NCI-H1092 (cell line): ENCODE results near the gene ASCC3.
"Not testable (repeated sequence)": the region's sequence is repeated elsewhere in the genome, so short reads cannot be mapped to it uniquely, and the experiment has no call there.

Source experiments
- DNase-seq: peaks from one replicate; lab custom pipeline; 2025; lab: John Stamatoyannopoulos, UW

ASCC3 gene, protein sequence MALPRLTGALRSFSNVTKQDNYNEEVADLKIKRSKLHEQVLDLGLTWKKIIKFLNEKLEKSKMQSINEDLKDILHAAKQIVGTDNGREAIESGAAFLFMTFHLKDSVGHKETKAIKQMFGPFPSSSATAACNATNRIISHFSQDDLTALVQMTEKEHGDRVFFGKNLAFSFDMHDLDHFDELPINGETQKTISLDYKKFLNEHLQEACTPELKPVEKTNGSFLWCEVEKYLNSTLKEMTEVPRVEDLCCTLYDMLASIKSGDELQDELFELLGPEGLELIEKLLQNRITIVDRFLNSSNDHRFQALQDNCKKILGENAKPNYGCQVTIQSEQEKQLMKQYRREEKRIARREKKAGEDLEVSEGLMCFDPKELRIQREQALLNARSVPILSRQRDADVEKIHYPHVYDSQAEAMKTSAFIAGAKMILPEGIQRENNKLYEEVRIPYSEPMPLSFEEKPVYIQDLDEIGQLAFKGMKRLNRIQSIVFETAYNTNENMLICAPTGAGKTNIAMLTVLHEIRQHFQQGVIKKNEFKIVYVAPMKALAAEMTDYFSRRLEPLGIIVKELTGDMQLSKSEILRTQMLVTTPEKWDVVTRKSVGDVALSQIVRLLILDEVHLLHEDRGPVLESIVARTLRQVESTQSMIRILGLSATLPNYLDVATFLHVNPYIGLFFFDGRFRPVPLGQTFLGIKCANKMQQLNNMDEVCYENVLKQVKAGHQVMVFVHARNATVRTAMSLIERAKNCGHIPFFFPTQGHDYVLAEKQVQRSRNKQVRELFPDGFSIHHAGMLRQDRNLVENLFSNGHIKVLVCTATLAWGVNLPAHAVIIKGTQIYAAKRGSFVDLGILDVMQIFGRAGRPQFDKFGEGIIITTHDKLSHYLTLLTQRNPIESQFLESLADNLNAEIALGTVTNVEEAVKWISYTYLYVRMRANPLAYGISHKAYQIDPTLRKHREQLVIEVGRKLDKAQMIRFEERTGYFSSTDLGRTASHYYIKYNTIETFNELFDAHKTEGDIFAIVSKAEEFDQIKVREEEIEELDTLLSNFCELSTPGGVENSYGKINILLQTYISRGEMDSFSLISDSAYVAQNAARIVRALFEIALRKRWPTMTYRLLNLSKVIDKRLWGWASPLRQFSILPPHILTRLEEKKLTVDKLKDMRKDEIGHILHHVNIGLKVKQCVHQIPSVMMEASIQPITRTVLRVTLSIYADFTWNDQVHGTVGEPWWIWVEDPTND (N-terminal part only)

DNA sequence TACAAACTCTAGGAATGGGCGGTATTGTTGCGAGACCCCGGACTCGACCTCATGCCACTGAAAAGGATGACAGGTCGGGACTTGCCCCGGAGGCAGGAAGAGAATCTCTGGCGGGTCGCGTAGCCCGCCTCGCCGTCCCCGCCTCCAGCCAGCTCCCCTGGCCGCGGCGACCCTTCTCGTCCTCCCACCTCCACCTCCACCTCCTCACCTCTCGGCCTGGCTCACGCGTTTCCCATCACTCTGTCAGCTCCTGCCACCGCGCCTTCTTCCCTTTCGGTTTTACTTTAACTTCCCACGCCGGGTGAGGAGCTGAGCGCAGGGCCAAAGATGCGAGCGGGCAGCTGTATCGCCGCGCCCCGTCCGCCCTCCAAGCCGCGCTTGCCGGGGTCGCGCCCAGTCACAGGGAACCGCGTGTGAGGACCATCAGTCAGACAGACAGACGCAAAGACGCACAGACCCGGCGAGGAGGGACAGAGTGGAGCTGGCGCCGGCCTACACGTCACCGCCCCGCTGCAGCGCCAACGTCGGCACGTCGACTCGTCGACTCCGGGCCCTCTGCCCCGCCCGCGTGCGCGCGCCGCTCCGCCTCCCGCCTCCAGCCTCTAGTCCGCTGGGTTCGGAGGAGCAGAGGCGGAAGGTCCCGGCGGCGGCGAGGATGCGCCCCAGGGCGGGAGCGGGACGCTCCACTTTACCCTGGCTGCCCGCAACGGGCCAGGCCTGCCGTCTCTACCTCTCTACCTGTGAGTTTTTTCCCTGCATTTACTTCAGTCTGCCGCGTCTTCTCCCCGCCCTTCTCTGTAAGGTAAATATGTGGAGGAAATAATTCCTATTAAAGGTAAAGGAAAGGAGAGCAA, at the start of gene ASCC3:
ASCC3 (minus strand) TSS at position 477 of the 854 bp plus-strand sequence. CDS start 13,332 bp downstream, outside the sequence.
- peak; percentile 53 for DNase-seq

GRCh38 chr6:100925749-100926148, 44.6 kb upstream of the ASCC3 start:
- DNase-seq, result no peak

- no peak for DNase-seq
These were observed 43.6 kb upstream of the ASCC3 start for GRCh38 chr6:100924534-100925227.

DNA sequence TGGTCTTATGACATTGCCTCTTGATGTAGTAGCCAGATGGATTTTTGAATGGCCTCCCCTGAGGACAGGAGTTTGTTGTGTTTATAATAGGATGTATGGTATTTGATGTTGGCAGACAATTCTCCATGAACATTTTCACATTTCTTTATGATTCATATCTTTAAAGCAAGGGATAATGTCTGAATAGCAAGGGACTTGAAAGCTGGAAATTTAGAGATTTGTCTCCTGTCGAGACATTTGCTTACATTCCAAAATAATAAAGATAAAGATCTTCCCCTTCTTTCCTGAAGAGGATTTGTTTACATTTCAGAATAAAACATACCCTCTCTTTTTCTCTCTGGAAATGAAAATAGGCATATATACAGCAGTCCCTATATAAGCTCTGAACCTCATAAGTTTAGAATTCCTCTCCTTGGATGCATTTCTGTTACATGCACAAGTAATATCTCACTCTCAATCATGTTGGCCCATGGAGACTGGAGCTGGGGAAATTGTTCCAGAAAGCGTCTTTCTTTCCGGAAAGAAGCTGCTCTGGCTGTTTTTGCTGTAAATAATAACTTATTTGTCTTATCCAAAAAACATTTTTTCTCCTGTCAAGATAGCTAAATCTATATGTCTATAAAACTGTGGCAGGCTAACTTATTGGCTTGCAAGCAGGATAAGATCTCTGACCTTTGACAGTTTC, 42.5 kb upstream of the ASCC3 start:
- DNase-seq, result no peak

DNA sequence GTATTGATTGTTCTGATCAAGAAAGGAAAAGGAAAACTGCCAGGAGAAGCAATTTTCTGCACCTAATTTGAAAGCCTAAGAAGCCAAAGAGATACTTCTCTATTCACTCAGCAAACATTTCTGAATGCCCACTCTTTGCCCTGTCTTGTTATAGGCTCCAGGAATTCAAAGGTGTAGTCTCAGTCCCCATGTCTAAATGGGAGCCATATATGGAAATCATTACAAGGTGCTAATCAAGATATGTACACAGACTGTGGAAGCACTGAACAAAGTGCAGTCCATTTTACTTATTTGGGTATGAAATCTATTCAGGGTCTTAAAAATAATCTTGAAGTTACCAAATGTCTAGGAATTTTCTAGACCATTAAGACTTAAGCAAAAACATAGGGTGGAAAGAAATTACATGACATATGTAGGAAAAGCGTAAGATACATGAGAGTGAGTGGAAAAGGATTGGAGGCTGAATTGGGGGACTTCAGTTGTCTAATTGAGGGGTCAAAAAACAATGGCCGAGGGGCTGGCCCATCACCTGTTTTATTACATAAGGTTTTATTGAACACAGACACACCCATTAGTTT, 39.0 kb upstream of the ASCC3 start:
- no peak for DNase-seq

DNA sequence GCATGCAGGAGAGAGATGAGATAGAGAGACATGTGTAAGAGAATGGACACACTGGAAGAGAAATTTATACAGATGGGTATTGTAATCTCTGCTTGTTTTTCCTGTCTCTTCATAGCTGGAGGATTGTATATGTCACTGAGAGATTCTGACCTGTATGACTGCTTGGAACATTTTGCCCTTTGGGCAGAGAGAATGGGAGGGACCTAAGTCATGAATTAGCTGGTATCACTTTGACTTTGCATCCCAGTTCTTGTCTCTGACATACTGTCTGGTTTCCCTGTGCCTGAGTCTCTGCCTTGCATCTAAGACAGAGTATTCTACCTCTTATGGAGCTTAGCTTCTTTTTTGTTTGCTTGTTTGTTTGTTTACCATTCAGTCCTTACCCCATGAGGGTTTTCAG, 37.0 kb upstream of the ASCC3 start:
- no peak for DNase-seq

GRCh38 chr6:100915876-100916275, 34.7 kb upstream of the ASCC3 start:
- DNase-seq, result no peak

- no peak for DNase-seq
These were observed 32.5 kb upstream of the ASCC3 start for GRCh38 chr6:100913400-100914276.

- DNase-seq, result no peak
These were observed 25.2 kb upstream of the ASCC3 start for GRCh38 chr6:100906325-100906724.

DNA sequence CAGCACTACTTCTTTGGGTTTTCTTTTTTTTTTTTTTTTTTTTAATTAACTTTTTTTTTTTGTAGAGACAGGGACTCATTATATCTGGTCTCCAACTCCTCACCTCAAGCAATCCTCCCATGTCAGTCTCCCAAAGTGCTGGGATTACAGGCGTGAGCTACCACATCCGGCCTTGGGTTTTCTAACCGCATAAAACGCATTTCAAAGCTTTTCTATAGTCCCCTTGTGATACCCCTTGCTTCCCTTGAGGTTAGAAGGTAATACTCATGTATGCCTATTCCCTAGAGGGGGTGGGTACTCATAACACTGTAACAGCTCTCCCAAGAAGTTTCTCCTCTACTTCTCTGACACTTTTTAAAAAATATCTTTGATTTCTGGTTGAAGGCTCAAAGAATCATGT, 23.9 kb upstream of the ASCC3 start:
- no peak for DNase-seq

DNA sequence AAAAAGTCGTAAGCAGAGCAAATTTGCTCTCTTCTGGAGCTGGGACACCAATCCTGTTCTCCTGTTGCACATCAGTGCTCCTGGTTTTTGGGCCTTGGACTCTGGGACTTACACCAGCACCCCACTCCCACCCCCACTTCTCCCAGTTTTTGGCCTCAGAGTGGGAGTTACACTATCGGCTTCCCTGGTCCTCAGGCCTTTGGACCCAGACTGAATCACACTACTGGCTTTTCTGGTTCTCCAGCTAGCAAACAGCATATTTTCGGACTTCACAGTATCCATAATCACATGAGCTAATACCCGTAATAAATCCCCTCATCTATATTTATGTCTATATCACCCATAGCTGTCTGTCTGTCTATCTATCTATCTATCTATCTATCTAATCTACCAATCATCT, 23.2 kb upstream of the ASCC3 start:
- DNase-seq, result no peak

DNA sequence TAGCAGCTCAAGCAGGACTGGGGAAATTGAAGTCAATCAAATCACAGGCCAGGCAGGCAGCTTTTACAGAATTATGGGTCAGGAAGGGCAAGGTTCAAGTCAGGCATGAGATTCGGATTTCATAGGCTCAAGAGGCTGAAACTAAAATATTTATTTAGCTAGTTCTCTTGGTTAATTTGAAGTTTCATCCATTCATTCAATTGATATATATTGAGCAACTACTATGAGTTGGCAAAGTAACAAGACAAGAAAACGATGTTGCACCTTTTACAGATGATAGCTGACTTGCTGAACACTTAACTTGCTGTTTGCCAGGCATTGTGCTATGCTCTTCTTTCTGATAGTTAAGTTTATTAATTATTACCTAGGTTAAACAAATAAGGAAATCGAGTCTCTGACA, 20.5 kb upstream of the ASCC3 start:
- DNase-seq, result no peak

DNA sequence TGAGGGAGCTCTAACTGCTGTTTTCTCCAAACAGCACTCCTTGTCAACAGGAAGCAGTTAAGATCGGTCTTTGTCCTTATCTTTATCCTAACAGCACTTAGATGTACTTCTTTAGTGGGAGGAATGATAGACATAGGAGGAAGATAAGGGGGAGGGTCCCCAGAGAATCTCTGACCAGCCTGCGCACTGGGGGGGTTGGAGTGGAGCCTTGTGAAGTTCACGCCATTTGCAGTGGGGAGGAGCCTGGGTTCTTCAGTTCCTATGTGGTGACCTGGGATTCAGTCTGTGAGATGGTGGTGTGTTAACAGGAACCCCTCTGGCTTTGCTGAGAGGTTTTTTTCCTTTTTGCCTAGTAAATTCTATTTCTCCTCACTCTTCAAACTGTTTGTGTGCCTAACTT, 18.1 kb upstream of the ASCC3 start:
- DNase-seq, result no peak

GRCh38 chr6:100897671-100898070, 16.5 kb upstream of the ASCC3 start:
- no peak for DNase-seq

DNA sequence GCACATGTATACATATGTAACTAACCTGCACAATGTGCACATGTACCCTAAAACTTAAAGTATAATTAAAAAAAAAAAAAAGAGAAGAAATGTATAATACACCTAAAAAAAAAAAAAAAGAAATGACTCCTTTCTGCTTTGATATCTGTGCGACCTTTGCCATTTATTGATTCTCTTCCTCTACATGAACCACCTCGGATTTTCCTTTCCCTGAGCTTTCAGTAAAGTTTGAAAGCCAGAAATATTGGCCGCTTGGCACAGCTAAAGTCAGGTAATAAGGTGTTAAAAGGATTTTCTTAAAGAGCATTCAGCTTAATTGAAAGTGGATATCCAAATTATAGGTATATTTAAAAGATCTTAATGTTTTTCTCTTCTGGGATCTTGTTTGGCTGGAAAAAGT, 12.6 kb upstream of the ASCC3 start:
- DNase-seq, result no peak

DNA sequence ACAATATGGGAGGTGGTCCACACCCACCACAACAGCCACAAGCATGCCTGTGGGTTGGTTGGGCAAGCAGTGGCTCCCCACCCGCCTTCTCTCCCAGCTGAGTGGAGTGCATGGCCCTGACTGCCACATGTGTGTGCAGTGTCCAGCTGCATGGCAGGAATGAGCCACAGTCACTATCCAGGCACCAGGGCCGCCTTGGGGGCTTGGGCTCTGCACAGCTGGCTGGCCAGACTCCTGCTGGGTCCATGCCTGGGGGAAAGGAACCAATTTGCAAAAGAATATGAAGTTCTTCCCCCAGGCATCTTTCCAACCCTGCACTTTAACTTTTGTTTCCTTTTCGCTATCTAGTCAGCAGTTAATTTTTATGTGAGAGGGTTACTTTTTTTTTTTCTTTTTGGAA, 11.6 kb upstream of the ASCC3 start:
- no peak for DNase-seq

GRCh38 chr6:100892116-100892515, 11.0 kb upstream of the ASCC3 start:
- DNase-seq, result no peak

DNA sequence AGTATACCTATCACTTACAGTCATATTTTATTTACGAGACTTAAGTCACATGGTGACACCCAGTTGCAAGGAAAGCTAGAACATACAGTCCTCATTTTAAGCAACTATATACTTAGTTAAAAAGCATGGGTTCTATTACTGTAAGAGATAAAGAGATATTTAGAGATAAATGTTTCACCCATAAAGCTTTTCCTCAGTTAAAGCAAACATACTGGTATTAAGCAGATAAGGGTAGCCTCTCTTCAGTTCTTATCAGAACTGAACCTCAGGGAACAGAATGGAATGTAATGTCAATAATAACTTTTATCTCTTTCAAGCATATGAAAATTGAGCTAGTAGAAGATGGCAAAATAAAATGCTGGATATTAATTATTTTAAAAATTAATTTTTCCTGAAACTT, 9.9 kb upstream of the ASCC3 start:
- no peak for DNase-seq

DNA sequence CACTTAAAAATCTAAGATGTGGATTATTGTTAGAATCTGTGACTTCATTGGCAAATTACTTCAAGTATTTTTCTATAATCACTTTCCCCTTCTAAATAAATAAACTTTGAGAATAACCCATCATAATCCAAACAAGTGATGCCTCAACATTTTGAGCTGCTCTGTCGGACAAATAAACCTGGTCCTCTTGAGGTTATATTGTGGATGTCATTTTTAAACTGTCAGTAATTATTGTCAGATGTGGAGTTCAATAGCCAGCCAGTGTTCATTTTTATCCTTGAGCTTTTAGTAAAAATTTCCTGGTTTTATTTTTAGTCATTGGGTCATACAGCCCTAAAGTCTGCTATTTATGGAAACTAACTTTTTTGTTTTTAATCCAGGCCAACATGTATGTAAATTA, 9.5 kb upstream of the ASCC3 start:
- not testable (repeated sequence) for DNase-seq
